ENCODE measurements around the gene MICU2.

GRCh38 chr13:21483748-21484147, 120.2 kb downstream of the MICU2 start:
- TF ChIP-seq POLR2A (IDR thresholded peaks at IDR 0.05): no peak
- TF ChIP-seq EP300 (IDR thresholded peaks at IDR 0.05): no peak
- no peak for TF ChIP-seq POLR2AphosphoS5 (IDR thresholded peaks at IDR 0.05)
- no peak for TF ChIP-seq CTCF (IDR thresholded peaks at IDR 0.05)
